Fibroblast of skin of scalp (primary cell): Measurements from ENCODE around the gene GRAMD4.

Source experiments
- DNase-seq: peaks from one replicate; pipeline ENCODE4 v3.0.0-alpha.2; 2013

GRAMD4 gene

DNA sequence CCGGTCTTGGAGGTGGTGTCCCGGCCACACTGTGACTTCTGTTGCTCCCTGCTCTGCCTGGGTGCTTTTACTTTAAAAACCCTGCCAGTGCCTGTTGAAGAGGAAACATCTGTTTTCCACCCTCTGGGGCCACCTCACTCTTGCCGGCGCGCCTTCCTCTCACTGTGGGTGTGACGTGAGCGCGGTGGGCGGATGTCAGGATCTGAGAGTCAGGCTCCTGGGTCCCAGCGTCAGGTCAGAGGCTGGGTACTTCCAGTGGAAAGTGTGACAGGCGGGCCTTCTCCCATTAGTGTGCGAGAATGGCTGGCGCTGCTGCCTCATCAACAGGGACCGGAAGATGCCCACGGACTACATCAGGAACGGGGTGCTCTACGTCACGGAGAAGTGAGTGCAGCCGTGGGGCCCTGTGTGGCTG lies 54.2 kb downstream of the GRAMD4 start:
- DNase-seq, result peak; percentile 13

- no peak for DNase-seq
These were observed 54.7 kb downstream of the GRAMD4 start for GRCh38 chr22:46674906-46675305.

DNA sequence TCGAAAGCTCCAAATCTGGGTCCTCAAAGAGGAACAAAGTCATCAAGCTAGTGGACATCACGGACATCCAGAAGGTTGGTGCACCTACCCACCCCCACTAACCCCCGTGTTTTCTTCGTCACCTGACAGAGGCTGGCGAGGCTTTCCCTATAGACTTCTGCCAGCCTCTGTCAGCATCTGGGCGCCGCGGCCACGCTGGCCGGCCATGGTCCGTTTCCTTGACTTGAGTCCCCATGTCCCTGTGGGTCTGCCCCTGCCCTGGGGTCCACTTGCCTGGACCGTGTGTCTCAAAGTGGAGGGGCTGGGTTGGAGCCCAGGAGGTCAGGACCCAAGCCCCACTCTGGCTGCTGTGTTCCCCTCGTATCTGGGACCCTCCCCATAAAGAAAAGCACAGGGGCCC lies 55.3 kb downstream of the GRAMD4 start:
- DNase-seq, result no peak

GRCh38 chr22:46675938-46676337 lies 55.8 kb downstream of the GRAMD4 start:
- DNase-seq, result no peak

GRCh38 chr22:46676479-46676878 lies 56.3 kb downstream of the GRAMD4 start:
- DNase-seq, result no peak

DNA sequence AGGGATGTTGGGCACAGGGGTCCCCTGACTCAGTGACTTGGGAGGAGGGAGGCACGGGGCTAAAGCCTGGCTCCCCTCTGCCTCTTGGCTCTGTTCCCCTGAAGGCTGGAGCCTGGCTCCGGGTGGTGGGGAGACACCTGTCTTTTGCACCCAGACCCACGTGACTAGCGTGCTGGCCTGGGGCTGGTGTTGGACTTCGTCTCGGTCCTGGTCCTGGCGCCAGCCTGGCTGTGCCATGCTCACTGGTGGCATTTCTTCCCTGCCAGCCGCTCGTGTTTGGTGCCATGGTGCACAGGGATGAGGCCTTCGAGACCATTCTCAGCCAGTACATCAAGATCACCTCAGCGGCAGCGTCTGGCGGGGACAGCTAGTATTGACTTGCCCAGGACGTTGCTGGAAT lies 56.7 kb downstream of the GRAMD4 start:
- DNase-seq, result no peak

DNA sequence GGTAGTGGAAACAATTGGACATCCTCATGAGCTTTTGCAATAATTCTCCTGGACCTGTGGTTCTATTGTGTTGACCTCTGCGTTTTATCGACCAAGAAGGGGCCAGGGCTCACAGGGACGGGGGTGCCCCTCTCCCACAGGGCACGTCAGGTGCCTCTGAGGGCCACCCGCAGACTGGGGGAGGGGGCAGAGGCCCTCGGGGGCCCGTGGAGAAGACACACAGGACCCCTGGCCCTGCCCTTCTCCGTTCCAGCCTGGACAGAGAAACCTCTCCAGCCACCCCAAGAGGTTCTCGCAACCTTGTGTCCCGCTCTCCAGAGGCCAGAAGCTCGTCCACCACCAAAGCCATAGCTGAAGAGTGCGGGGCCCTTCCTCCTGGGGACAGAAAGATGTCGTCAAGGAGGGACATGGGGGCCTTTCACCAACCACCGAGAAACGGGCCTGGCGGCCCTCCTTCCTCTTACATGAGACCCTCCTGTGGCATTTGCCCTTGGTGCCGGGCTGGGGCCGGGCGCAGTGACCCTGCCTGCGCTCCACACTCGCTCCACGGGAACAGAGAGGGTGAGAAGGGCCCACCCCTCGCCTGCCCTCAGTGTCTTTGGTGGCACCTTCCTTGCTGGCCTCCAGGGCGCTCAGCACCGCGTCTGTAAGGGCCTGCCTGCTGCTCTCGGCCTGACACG lies 57.3 kb downstream of the GRAMD4 start:
- DNase-seq, result no peak

- DNase-seq, result peak; percentile 15
These were observed 57.9 kb downstream of the GRAMD4 start for GRCh38 chr22:46678003-46678657.

GRCh38 chr22:46678785-46679700 lies 58.9 kb downstream of the GRAMD4 start:
- peak; percentile 73 for DNase-seq

- DNase-seq, result peak; percentile 49
These were observed 59.6 kb downstream of the GRAMD4 start for GRCh38 chr22:46679706-46680269.

DNA sequence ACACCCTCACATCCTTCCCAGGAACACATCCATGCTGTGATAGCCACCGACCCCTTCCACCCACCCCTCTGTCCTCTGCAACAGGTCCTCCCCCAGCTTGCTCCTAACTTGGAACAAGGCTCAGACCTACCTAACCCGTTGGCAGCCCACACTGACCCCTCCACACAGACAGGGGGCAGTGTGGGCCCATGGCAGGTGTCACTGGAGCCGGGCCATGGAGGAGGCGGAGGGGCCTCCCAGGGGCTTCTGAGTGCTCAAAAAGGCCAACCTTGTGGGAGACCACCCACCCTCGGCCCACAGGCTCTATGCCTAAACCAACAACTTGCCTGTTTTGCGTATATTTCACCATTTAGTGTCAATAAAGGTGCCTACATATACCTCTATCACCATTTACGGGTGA lies 60.8 kb downstream of the GRAMD4 start:
- no peak for DNase-seq

GRCh38 chr22:46682011-46682731 lies 62.0 kb downstream of the GRAMD4 start:
- DNase-seq, result no peak

GRCh38 chr22:46684706-46685105 lies 64.5 kb downstream of the GRAMD4 start:
- DNase-seq, result no peak

GRCh38 chr22:46686221-46687047 lies 66.2 kb downstream of the GRAMD4 start:
- no peak for DNase-seq

- no peak for DNase-seq
These were observed 66.9 kb downstream of the GRAMD4 start for GRCh38 chr22:46687048-46687444.

- DNase-seq, result no peak
These were observed 67.3 kb downstream of the GRAMD4 start for GRCh38 chr22:46687460-46687859.

GRCh38 chr22:46688949-46689348 lies 68.8 kb downstream of the GRAMD4 start:
- no peak for DNase-seq

GRCh38 chr22:46690146-46690545 lies 70.0 kb downstream of the GRAMD4 start:
- no peak for DNase-seq

DNA sequence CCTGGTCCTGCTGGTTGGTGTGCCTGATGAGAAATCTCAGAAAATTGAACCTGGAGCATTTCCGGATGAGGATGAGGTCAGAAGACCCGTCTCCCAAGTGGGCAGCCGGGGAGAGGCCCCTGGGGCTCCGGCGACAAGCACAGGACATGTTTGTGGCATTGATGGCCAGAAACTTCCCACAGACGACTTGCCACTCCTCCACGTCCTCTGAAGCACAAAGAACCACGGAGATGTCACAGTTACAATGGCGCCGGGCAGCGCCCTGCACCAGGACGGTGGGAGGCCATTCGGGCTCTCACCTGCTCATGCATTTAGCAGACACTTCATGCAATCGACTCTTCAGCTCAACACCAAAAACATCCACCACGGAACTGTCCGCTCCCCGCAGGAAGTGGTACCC lies 71.4 kb downstream of the GRAMD4 start:
- no peak for DNase-seq

GRCh38 chr22:46693634-46694415 lies 73.6 kb downstream of the GRAMD4 start:
- no peak for DNase-seq
